B cell (primary cell): ENCODE measurements around the gene EGFL7. TPM values are rescaled to one million over a fixed set of nuclear protein-coding genes. Genes with fewer than 3 reads are reported as not detected.

Experiments used
- ATAC-seq: fragments of 200-7000 bp; cut with Tn5 transposase; one replicate; pipeline ENCODE4 v1.10.0; 2021; ENCODE audit warnings: low read depth, mild to moderate bottlenecking, moderate number of reproducible peaks, moderate library complexity
- CTCF ChIA-PET: fragments of 350-600 bp; sonication (Branson Sonifier 250); formaldehyde crosslinking; loops from one replicate; lab custom pipeline; 2021; ENCODE audit warnings: antibody characterized with exemption, inconsistent platforms; lab: Charles Lee
- POLR2A ChIA-PET: fragments of 350-600 bp; sonication (Branson Sonifier 250); formaldehyde crosslinking; loops from one replicate; lab custom pipeline; 2021; ENCODE audit warnings: antibody characterized with exemption; lab: Charles Lee
- DNase-seq: peaks from one replicate; pipeline ENCODE4 v3.0.0; 2013
- H2AFZ ChIP-seq: 2 replicates; pipeline ENCODE4 v1.6.1; 2012; ENCODE audit warnings: mild to moderate bottlenecking, low read depth, low read length; ENCODE audit not compliant: insufficient read depth, poor library complexity, severe bottlenecking
- H3K27ac ChIP-seq, 2 donors: 1 replicate in 1 of 2; 2 replicates in 1 of 2; pipeline ENCODE4 v1.5.1; 2012 to 2013; ENCODE audit warnings: low read length in 2 of 2, mild to moderate bottlenecking in 2 of 2, moderate library complexity in 1 of 2
- H3K27me3 ChIP-seq, 4 experiments: fragments of 200-600 bp in 1 of 4; sonication (generic) in 1 of 4; replicated peaks in 1 of 4; 1 replicate in 2 of 4; 2 replicates in 2 of 4; pipeline versions ENCODE4 v1.6.1 to v1.7.0; 2013 to 2016; ENCODE audit warnings: low read length in 3 of 4, mild to moderate bottlenecking in 2 of 4, mixed read lengths in 1 of 4, moderate library complexity in 1 of 4; ENCODE audit not compliant: insufficient read depth in 4 of 4, control insufficient read depth in 3 of 4; ENCODE audit errors: control extremely low read depth in 1 of 4
- H3K36me3 ChIP-seq, 2 experiments: replicated peaks in 1 of 2; 1 replicate in 1 of 2; 2 replicates in 1 of 2; pipeline versions ENCODE4 v1.6.1 to v1.7.1; 2013; ENCODE audit warnings: low read length in 1 of 2; ENCODE audit not compliant: insufficient read depth in 2 of 2, control insufficient read depth in 1 of 2; ENCODE audit errors: control extremely low read depth in 1 of 2, extremely low read depth in 1 of 2
- H3K4me1 ChIP-seq, 2 donors: fragments of 200-600 bp in 1 of 2; sonication (generic) in 1 of 2; 1 replicate in 1 of 2; 2 replicates in 1 of 2; pipeline versions ENCODE4 v1.5.1 to v1.6.1; 2013 to 2017; ENCODE audit warnings: low read length in 2 of 2; ENCODE audit not compliant: control insufficient read depth in 2 of 2, insufficient read depth in 2 of 2
- H3K4me2 ChIP-seq: replicated peaks from 2 replicates; pipeline ENCODE3; 2012; ENCODE audit warnings: mild to moderate bottlenecking, low read depth, low read length; ENCODE audit not compliant: poor library complexity, severe bottlenecking
- H3K4me3 ChIP-seq, 5 experiments: fragments of 200-600 bp in 1 of 5; sonication (generic) in 1 of 5; 1 replicate in 3 of 5; 2 replicates in 2 of 5; pipeline versions ENCODE4 v1.5.1 to v1.7.0; 2011 to 2016; ENCODE audit warnings: low read length in 4 of 5, mild to moderate bottlenecking in 4 of 5, low read depth in 2 of 5, control low read depth in 1 of 5, moderate library complexity in 1 of 5; ENCODE audit not compliant: insufficient read depth in 1 of 5; ENCODE audit errors: control extremely low read depth in 1 of 5, extremely low read depth in 1 of 5
- H3K79me2 ChIP-seq: fragments of 200-600 bp; sonication (generic); one replicate; pipeline ENCODE4 v1.6.0; 2016; ENCODE audit warnings: low read length; ENCODE audit not compliant: control insufficient read depth, insufficient read depth
- H3K9ac ChIP-seq: fragments of 200-600 bp; sonication (generic); 2 replicates; pipeline ENCODE4 v1.6.1; 2017; ENCODE audit warnings: mild to moderate bottlenecking, low read length, moderate library complexity
- H3K9me3 ChIP-seq, 3 donors: one replicate each; pipeline versions ENCODE4 v1.6.1 to v1.7.1; 2013; ENCODE audit warnings: low read length in 2 of 3; ENCODE audit not compliant: control insufficient read depth in 2 of 3, insufficient read depth in 1 of 3; ENCODE audit errors: control extremely low read depth in 1 of 3
- H4K20me1 ChIP-seq: 2 replicates; pipeline ENCODE4 v1.6.0; 2012; ENCODE audit warnings: mild to moderate bottlenecking, low read length; ENCODE audit not compliant: insufficient read depth, control insufficient read depth, poor library complexity, severe bottlenecking
- H3K27ac Mint-ChIP-seq: one replicate; pipeline ENCODE4 v1.8.0; 2021; ENCODE audit warnings: mixed read lengths
- H3K27me3 Mint-ChIP-seq: one replicate; pipeline ENCODE4 v1.8.0; 2021; ENCODE audit warnings: mixed read lengths
- H3K4me1 Mint-ChIP-seq: one replicate; pipeline ENCODE4 v1.8.0; 2021; ENCODE audit warnings: mixed read lengths
- H3K4me3 Mint-ChIP-seq: one replicate; pipeline ENCODE4 v1.8.0; 2021; ENCODE audit warnings: mixed read lengths
- H3K9me3 Mint-ChIP-seq: one replicate; pipeline ENCODE4 v1.8.0; 2022; ENCODE audit warnings: mixed read lengths; ENCODE audit not compliant: insufficient read depth
- EZH2 ChIP-seq: IDR thresholded peaks from 2 replicates; pipeline ENCODE4 v1.6.1; 2012; ENCODE audit warnings: borderline replicate concordance, low read depth, mild to moderate bottlenecking, moderate library complexity, low read length; ENCODE audit not compliant: insufficient read depth, poor library complexity, severe bottlenecking
- WGBS: methylation state at CpG from one replicate; pipeline ENCODE4 v1.1.5; 2013; ENCODE audit warnings: missing lambda C conversion rate; ENCODE audit not compliant: insufficient coverage; 5-methylcytosine and 5-hydroxymethylcytosine counted together
- intact Hi-C: fragments of 100-400 bp; cut with micrococcal nuclease; formaldehyde crosslinking; loops from one replicate; pipeline ENCODE4 v1.10.0; 2022
- polyA plus RNA-seq: library from polyadenylated mRNA; depleted of rRNA; stranded (reverse); fragments of >200 nt; gene quantifications from 2 replicates; pipeline ENCODE4 v1.2.3, GENCODE V29; 2012
- total RNA-seq, 2 donors: library from RNA; stranded (reverse); fragments of 120-200 nt in 1 of 2; gene quantifications; 1 replicate in 1 of 2; 2 replicates in 1 of 2; pipeline versions ENCODE4 v1.2.3 to v1.2.4, GENCODE V29; 2013 to 2022
- TF ChIP-seq, protein P1 (sequence below): fragments of 200-600 bp; IDR thresholded peaks from one replicate; pipeline ENCODE4 v1.8.0; 2022; ENCODE audit warnings: antibody characterized with exemption, mild to moderate bottlenecking

EGFL7 gene
- total and polyA plus RNA-seq, 2 donors (not counting 1 experiment from before 2014, with no cell fraction given) = 0.34 TPM; not detected in 1

DNA sequence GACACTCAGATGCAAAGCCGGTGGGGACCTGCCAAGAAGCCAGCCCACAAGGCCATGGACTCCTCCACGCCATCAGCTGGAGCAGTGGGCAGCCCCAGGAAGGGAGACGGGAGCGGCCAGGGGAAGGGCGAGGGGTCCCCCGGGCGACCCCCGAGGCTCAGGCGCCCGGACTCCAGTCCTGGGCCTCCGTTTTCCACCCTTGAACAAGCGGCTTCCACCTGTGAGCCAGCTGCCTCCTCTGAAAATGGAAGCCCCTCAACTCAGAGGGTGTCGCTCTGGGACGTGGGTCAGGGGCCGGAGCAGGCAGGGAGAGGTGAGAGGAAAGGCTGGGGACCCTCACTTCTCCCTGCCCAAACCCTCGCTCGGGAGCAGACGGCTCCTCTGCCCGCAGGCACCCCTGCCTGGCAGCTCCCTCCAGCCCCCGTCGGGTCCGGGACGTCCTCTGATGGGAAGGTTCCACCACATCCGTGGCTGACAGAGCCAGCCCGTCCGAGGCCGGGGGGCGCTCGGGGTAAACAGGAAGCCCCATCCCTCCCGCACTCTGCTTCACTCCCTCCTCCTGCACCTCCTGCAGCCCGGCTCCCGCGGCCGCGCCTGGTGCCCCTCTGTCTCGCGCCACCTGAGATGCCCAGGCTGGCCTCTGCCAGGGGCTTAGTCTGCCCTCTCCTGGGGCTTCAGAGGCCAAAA, 3.7 kb upstream of the EGFL7 start:
- CTCF ChIA-PET = no interaction called here
- ATAC-seq = no peak
- POLR2A ChIA-PET = no interaction called here

More for the DNA sequence above, 3.7 kb upstream of the EGFL7 start:
- Histone ChIP-seq H3K4me3 (no peak overlapping the region), H3K9me3 (peaks cover 0 to 39% (median 0%) of the 10 kb centered on the region in 3 donors), H3K27ac (no peak overlapping the region), H3K4me1 (peaks cover 46 to 50% of the 10 kb centered on the region in 2 donors), H3K27me3 (peaks cover 0 to 97% (median 57%) of the 10 kb centered on the region in 4 experiments), H3K79me2 (no peaks in the 10 kb centered on the region), H3K9ac (no peak overlapping the region), H2AFZ (no peak overlapping the region), H3K36me3 (no peaks in the 10 kb centered on the region), H4K20me1 (no peaks in the 10 kb centered on the region), H3K4me2 (peak overlapping the region; percentile 23)
- WGBS = 1% methylated on average over 35 of the region's 37 CpGs
- H3K27ac Mint-ChIP-seq = no peak overlapping the region
- TF ChIP-seq, protein P1, sequence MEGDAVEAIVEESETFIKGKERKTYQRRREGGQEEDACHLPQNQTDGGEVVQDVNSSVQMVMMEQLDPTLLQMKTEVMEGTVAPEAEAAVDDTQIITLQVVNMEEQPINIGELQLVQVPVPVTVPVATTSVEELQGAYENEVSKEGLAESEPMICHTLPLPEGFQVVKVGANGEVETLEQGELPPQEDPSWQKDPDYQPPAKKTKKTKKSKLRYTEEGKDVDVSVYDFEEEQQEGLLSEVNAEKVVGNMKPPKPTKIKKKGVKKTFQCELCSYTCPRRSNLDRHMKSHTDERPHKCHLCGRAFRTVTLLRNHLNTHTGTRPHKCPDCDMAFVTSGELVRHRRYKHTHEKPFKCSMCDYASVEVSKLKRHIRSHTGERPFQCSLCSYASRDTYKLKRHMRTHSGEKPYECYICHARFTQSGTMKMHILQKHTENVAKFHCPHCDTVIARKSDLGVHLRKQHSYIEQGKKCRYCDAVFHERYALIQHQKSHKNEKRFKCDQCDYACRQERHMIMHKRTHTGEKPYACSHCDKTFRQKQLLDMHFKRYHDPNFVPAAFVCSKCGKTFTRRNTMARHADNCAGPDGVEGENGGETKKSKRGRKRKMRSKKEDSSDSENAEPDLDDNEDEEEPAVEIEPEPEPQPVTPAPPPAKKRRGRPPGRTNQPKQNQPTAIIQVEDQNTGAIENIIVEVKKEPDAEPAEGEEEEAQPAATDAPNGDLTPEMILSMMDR = no peak
- TF ChIP-seq EZH2 = peak; percentile 48
- H3K4me1 Mint-ChIP-seq = peaks cover 29% of the 10 kb centered on the region
- H3K9me3 Mint-ChIP-seq = no peaks in the 10 kb centered on the region
- H3K4me3 Mint-ChIP-seq = no peak overlapping the region
- intact Hi-C loops = no loop called here
- peak; percentile 44 for DNase-seq
- peaks cover 36% of the 10 kb centered on the region for H3K27me3 Mint-ChIP-seq
